ENCODE measurements around the gene FOXL2NB.

Gene FOXL2NB

DNA sequence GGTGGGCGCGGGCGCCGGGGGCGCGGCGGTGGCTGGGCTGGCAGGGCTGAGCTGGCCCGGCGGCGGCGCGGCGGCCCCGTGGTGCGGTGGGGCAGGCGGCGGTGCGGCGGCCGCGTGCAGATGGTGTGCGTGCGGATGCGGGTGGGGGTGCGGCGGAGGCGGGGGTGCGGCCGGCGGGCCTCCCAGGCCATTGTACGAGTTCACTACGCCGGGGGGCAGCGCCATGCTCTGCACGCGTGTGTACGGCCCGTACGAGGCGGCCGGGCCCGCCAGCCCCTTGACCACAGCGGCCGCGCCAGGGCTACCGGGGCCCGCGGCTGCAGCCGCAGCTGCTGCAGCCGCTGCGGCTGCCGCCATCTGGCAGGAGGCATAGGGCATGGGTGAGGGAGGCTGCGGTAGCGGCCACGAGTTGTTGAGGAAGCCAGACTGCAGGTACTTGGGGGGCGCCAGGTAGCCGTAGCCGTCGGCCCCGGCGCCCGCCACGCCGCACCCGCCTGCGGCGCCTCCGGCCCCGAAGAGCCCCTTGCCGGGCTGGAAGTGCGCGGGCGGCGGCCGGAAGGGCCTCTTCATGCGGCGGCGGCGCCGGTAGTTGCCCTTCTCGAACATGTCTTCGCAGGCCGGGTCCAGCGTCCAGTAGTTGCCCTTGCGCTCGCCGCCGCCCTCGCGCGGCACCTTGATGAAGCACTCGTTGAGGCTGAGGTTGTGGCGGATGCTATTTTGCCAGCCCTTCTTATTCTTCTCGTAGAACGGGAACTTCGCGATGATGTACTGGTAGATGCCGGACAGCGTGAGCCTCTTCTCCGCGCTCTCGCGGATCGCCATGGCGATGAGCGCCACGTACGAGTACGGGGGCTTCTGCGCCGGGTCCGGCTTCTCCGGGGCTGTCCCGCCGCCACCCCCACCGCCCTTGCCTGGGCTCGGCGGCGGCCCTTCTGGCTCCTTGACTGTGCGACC lies 1.0 kb upstream of the FOXL2NB start:
- DNase-seq, result peak; percentile 40

DNA sequence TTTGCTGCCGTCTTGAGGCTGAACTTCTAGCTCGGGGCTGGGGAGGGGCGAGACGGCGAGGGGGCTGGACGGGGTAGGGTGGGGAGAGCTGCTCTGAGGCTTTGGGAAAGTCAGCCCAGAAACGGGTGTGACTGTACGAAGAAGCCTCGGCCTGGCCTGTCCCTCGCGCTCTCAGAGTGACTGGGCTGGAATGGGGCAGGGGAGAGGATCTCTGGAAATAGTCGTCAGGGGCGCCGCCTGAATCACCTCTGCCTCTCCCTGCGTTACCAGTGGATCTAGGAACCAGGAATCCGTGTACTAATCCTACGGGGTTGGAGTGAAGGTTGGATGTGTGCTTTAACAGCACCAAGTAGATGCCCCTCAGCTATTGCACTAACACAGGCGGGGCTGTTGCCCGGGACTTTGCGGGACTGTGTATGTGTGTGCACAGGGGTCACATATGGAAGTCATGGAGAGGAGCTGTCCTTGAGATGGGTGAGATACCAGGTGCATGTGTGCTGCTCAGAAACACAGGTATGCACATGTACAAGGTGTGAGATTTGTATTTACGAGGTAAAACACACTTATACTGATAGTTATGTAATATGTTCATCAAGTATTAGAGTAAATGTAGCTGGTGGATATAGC lies 591 bp downstream of the FOXL2NB start:
- peak; percentile 29 for DNase-seq

DNA sequence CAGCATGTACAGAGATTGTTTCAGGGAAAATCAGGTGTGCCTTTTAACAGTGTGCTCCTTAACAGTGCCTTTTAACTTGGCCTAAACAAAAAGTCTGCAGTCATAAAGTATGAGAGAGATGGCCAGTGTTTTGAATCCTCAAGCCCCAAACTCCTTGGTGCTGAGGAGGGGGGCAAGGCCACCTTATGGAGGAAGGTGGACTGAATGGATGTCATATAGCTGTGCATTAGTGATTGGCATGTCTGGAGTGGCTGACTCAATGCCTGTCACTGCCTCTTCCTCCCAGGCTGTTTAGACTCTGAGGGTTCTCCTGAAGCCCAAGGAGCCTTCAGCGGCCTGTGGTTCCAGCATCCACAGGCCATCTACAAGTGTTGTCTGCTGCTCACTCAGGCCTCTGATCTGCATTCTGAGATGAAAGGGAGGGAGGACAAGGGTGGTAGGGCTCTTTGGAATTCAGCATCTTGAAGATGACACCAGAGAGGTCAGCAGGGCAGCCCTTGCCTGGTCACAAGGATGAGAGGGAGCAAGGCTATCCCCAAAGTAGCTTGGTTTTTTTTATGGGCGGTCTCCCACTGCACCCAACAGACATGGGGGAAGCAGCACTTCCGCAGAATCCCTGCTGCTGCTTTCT lies 1.5 kb downstream of the FOXL2NB start:
- no peak for DNase-seq

DNA sequence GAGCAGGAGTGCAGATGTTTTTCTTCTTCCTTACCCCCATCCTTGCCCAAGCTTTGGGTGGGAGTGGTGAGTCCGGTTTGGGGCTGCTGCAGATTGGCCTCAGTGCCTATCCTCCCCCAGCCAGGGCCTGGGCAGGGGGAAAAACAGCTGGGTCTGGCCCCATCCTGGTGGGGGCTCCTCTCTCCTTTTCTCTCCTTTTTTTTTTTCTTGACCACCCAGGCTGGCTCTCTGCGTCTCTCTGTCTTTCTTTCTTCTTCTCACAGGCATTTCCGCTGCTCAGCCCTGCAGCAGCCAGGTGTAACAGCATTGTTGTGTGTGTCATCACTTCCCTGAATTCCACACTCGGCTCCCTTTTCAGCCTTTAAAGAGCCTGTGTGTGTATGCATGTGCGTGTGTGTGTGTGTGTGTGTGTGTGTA lies 2.0 kb downstream of the FOXL2NB start:
- no peak for DNase-seq

GRCh38 chr3:138949445-138950005 lies 2.5 kb downstream of the FOXL2NB start:
- no peak for DNase-seq

GRCh38 chr3:138950006-138950644 lies 3.1 kb downstream of the FOXL2NB start:
- DNase-seq, result peak; percentile 45

DNA sequence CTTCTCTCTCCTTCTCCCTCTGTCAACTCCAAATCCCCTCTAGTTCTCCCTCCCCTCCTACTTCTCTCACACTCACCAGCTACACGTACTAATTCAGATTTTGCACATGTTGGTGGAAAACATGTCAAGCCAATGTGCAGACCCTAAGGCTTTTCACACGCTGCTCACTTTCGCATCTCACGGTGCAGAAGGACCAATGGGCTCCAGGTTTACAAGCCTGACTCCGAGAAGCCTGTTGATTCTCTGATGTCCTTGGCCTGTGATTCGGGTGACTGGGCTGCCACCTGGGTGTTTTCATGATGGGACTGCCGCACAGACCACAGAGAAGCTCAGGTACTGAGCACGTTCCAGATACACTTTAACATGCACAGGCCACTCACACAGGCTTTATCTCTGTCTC lies 3.7 kb downstream of the FOXL2NB start:
- DNase-seq, result no peak

GRCh38 chr3:138960417-138960852 lies 13.4 kb downstream of the FOXL2NB start:
- no peak for DNase-seq

DNA sequence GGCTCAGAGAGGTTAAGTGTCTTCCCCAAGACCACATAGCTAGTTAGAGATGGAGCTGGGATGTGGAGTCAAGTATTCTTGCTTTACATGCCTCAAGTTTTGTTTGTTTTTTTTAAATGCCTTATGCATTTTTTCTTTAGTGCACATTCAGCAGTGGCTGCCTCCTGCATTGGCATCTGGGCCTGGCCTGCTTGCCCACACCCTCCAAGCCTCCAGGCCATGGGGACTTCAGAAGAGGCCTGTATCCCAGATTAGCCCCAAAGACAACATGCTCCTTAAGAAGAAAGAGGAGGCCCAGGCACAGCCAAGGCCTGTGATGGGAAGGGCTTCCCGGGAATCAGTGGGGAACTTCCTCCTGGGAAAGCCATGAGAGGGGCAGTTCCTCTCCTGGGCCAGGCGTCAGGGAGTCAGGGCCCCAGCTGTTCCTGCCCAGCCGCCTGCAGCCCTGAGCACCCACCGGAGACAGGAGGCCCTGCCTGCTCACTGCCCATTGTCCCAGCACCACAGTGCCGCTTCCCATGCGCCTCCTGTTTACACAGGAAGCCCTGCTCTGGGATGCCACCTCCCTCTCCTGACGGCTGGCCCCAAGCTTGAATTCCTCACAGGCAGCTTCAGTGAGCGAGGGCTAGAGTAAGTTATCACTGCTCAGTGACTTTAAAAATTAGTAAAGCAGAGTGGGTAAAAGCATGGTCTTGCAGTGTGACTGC lies 16.0 kb downstream of the FOXL2NB start:
- DNase-seq, result no peak

DNA sequence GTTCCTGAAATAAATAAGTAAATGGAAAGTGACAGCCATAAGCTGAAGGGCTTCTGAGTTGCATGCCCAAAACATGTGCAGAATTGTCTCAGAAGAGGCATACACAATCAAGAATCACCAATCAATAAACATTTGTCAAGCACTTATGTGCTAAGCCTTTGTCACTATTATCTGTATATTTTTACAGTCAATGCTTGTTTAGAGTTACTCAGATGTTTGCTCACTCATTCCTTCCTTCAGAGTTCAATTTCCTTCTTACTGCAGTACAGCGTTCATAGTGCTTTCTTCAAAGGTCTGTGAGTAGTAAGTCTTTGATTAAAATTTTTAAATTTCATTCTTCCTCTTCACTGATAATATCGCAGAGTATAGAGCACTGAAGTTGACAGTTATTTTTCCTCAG lies 17.2 kb downstream of the FOXL2NB start:
- no peak for DNase-seq

DNA sequence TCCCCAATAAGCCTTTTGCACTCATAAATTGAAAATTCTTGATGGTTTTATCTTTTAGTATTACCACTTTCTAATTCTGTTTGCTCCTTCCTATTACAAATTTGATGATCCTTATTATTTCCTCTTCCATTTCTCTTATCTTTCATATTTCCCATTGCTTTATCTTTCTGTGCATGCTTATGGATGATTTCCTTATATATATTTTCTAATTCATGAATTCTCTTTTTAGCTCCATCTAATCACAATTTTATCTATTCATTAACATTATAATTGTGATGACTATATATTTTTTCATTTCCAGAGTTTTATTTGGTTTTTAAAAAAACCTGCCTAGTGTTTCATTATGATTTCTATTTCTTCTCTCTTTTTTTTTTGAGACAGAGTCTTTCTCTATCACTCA lies 17.9 kb downstream of the FOXL2NB start:
- DNase-seq, result no peak

DNA sequence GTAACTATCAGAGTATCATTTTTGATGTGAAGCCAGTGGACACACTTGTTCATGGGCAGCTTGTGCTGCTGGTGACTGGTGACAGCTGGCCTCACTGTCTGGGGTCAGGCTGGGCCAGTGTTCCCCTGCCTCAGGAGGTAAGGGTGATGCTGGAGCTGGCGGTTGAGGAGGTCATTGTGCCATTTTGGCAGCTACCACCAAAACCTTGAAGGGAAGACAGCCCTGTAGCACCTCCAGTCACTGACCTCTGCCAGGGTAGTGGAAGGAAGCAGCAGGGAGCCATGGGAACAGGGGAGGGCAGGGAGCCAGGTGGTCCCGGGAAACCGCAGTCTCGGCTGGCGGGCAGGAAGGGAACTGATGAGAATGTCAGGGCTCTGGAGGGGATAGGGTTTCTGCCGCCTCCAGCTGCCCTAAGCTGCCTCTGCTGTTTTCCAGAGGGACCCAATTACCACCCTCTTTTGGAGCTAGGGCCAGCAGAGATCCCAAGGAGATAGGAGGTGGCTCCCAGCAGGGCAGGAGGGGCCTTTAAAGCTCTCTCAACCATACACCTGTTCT lies 24.8 kb downstream of the FOXL2NB start:
- no peak for DNase-seq

DNA sequence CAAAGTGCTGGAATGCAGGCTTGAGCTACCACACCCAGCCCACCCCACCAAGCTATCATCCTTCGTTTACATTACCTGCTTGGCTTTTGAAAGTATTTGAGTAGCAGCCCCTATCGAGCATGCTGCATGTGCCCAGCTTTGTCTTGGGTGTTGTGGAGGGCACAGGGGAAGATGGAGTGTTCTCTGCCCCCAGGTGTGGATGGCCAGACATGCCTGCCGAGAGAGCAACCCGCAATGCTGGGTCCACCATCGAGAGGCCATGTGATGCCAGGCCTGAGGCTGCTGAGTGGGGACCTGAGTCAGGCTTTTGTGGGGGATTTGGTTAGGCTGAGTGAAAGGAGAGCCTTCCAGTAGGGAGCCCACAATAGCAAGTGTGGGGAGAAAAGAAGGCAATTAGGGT lies 25.9 kb downstream of the FOXL2NB start:
- no peak for DNase-seq

DNA sequence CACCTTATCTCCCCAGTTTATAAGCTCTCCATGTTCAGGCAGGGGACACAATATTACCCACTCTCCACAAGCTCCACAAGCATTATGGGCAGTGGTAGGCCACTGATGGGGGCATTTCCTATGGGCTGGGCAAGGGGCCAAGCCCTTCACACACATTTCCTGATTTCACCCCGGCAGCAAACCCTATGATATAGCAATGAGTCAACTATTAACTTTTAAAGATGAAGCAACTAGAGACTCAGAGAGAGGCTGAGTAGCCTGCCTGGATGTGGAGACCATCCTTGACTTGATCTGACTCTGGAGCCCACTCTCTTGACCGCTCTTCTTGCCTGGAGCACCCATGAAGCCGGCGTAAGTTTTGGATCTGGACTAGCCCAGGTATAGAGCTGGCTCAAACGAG lies 27.4 kb downstream of the FOXL2NB start:
- peak; percentile 35 for DNase-seq

GRCh38 chr3:138975351-138975750 lies 28.3 kb downstream of the FOXL2NB start:
- DNase-seq, result no peak

- no peak for DNase-seq
Measured at GRCh38 chr3:138976047-138976446, 29.0 kb downstream of the FOXL2NB start.

- DNase-seq, result no peak
Measured at GRCh38 chr3:138984816-138985215, 37.8 kb downstream of the FOXL2NB start.

GRCh38 chr3:138985932-138986331 lies 38.9 kb downstream of the FOXL2NB start:
- no peak for DNase-seq

GRCh38 chr3:138987181-138987580 lies 40.2 kb downstream of the FOXL2NB start:
- DNase-seq, result no peak

DNA sequence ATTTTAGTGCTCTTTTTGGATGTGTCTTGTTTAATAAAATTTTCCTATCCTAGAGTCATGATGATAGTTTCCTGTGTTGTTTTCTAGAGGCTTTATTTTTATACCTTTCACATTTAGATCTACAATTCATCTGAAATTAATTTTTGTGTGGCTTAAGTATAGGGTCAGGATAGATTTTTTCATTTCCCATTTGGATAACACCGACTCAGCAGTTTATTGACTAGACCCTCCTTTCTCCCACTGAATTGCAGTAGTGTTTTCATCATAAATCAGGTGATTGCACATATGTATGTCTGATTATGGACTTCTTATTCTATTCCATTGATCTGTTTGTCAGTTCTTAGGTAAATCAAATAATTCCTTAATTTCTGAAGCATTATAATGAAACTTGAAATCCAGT lies 48.7 kb downstream of the FOXL2NB start:
- DNase-seq, result no peak

Data from fibroblast of skin of back (primary cell).